ENCODE data around the gene LRMDA.

LRMDA gene

DNA sequence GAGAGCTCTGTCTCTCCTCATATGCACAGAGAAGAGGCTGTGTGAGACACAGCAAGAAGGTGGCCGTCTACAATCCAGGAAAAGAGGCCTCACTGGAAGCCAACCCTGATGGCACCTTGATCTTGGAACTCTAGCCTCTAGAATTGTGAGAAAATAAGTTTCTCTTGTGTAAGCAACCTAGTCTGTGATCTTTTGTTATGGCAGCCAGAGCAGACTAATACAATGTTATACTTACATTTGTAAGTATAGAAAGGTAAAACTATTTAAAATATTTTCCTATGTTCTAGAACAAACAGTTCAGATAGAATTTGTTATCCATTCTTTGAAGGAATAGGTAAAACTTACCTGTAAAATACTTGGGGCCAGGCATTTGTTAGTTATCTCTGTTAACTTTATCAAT is 53.3 kb downstream of the LRMDA start:
- H3K36me3 Mint-ChIP-seq (ENCODE audit: low read depth), result peaks cover 16% of the 10 kb centered on the region
- TF ChIP-seq, protein P1, sequence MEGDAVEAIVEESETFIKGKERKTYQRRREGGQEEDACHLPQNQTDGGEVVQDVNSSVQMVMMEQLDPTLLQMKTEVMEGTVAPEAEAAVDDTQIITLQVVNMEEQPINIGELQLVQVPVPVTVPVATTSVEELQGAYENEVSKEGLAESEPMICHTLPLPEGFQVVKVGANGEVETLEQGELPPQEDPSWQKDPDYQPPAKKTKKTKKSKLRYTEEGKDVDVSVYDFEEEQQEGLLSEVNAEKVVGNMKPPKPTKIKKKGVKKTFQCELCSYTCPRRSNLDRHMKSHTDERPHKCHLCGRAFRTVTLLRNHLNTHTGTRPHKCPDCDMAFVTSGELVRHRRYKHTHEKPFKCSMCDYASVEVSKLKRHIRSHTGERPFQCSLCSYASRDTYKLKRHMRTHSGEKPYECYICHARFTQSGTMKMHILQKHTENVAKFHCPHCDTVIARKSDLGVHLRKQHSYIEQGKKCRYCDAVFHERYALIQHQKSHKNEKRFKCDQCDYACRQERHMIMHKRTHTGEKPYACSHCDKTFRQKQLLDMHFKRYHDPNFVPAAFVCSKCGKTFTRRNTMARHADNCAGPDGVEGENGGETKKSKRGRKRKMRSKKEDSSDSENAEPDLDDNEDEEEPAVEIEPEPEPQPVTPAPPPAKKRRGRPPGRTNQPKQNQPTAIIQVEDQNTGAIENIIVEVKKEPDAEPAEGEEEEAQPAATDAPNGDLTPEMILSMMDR (IDR thresholded peaks at IDR 0.05), result no peak
- no peak for DNase-seq
- H3K4me3 Mint-ChIP-seq, result no peak overlapping the region
- H3K27me3 Mint-ChIP-seq (ENCODE audit: low read depth, poor library complexity), result peaks cover 2% of the 10 kb centered on the region
- H3K9me3 Mint-ChIP-seq, result peaks cover 29% of the 10 kb centered on the region
- H3K27ac Mint-ChIP-seq, result no peak overlapping the region
- H3K4me1 Mint-ChIP-seq, result peaks cover 22% of the 10 kb centered on the region

DNA sequence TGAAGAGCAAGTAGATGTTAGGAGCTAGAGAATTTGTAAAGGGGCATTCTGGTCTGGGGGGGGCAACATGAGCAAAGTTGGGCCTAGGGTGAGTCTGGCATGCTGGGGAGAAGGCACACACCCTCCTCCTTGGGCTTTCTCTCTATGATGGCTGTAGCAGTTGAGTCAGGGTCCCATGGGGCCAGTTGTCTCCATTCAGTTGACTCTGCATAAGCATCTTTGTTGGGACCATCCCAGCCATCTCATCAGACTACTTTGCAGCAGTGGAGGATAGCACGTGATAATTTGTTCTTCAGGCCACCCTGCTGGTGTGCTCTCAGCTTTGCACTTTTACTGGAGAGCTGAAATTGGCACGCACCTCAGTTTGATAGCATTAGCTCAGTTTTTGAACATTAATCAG is 55.2 kb downstream of the LRMDA start:
- Mint-ChIP-seq H3K9me3 (peaks cover 29% of the 10 kb centered on the region), H3K36me3 (ENCODE audit: low read depth) (peaks cover 16% of the 10 kb centered on the region), H3K27me3 (ENCODE audit: low read depth, poor library complexity) (peaks cover 6% of the 10 kb centered on the region), H3K4me1 (peaks cover 24% of the 10 kb centered on the region), H3K4me3 (no peak overlapping the region), H3K27ac (no peak overlapping the region)
- no peak for DNase-seq
- TF ChIP-seq, protein P1 (IDR thresholded peaks at IDR 0.05), result no peak

DNA sequence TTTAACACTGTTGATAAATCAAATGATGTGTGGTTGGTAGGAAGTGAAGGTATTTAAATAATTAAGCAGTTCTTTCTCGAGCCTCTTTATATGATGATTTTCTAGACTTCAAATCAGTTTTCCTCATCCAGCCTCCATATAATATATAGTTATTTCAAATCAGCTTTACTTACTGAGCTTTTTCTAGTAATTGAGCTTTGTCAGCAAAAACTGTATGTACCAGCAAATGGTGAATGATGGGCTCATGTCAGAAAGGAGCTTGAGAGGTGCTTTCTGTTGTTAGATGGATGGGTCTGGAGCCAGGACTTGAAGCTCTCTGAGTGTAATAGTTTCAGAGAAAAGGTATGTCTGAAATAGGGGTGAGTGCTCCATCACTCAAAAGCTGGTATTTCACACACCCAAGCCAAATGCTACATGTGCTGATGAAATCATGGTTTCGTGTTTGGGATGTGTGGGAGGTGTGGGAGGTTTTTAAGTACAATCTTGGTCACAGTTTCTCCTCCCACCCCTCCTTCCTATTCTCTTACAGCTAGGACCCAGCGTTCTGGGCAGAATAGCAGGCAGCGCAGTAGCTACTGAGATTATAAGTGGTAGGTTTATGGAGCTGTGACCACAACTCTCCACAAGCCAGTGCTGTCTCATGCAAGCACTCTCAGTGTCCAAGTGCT is 55.8 kb downstream of the LRMDA start:
- Mint-ChIP-seq H3K27ac (no peak overlapping the region), H3K36me3 (ENCODE audit: low read depth) (peaks cover 16% of the 10 kb centered on the region), H3K9me3 (peaks cover 29% of the 10 kb centered on the region), H3K27me3 (ENCODE audit: low read depth, poor library complexity) (peaks cover 6% of the 10 kb centered on the region), H3K4me1 (peaks cover 26% of the 10 kb centered on the region), H3K4me3 (no peak overlapping the region)
- DNase-seq, result no peak
- TF ChIP-seq, protein P1 (IDR thresholded peaks at IDR 0.05), result no peak

DNA sequence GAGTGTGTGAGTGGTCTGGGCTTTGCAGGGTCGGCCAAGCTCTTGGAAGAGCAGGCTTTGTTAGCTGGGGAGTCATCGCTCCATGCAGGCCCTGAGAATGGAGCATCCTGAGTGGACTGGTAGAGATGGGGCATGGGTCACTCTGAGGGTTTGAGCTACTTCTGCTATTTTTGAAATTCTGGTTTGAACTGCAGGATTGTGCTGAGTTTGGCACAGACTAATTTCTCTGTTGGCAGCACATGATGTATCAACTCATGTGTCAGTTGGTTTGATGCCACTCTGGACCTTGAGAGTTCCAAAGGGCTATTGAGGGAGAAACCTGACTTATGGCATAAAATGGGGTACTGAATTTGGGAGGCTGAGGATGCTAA is 56.3 kb downstream of the LRMDA start:
- no peak for DNase-seq
- Mint-ChIP-seq H3K9me3 (peaks cover 29% of the 10 kb centered on the region), H3K27me3 (ENCODE audit: low read depth, poor library complexity) (peaks cover 6% of the 10 kb centered on the region), H3K4me1 (peaks cover 26% of the 10 kb centered on the region), H3K27ac (no peak overlapping the region), H3K36me3 (ENCODE audit: low read depth) (peaks cover 16% of the 10 kb centered on the region), H3K4me3 (no peak overlapping the region)
- TF ChIP-seq, protein P1 (IDR thresholded peaks at IDR 0.05), result no peak

DNA sequence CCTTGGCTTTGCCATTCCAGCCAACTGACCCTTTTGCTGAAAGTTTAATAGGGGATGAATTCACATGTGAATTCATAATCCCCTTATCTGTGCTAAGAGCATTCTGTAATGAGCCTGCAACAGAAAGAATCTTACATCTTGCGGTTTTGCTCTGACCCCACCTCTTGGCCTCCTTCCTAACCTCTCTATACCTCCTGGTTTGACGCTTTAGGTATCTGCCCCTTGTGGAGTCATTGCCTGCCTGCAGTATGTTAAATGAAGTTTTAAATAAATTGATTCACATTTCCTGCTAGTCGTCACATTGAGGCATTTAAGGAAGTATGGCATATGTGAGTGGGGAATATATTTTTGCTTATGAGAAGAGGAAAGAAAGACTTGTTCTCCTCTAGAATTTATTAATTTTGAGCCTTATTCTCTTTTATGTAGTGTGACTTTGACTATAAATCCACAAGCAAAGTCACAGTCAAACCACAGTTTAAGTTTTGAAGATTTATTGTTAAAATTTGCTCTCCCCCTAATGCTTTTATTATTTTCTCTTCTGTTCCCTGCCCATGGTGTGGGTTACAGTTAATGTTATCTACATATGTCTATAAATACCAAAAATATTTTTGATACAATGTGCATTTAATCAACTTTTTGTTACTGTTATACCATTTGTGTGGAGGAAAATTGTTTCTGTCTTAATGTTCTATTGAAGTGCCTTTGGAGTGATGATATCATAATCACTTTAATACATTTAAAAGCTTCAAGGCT is 60.9 kb downstream of the LRMDA start:
- H3K4me1 Mint-ChIP-seq, result peaks cover 18% of the 10 kb centered on the region
- H3K4me3 Mint-ChIP-seq, result no peak overlapping the region
- H3K36me3 Mint-ChIP-seq (ENCODE audit: low read depth), result peaks cover 4% of the 10 kb centered on the region
- H3K9me3 Mint-ChIP-seq, result peaks cover 3% of the 10 kb centered on the region
- TF ChIP-seq, protein P1 (IDR thresholded peaks at IDR 0.05), result no peak
- DNase-seq, result no peak
- H3K27me3 Mint-ChIP-seq (ENCODE audit: low read depth, poor library complexity), result peaks cover 4% of the 10 kb centered on the region
- H3K27ac Mint-ChIP-seq, result peak overlapping the region; percentile 13

Measured in nephron progenitor cell (in vitro differentiated cells).